ENCODE measurements around the gene TGDS. TPM values are rescaled to one million over a fixed set of nuclear protein-coding genes. Genes with fewer than 3 reads are reported as not detected.

Gene TGDS
- total and polyA plus RNA-seq, 11 donors = 3.2 to 6.7 (median 4.6) TPM

GRCh38 chr13:94613051-94613450, 17.1 kb upstream of the TGDS start:
- no peak overlapping the region for H3K27ac ChIP-seq
- H3K27me3 ChIP-seq = no peaks in the 10 kb centered on the region
- peaks cover 0 to 64% (median 29%) of the 10 kb centered on the region in 9 donors for H3K36me3 ChIP-seq
- DNase-seq (no peak), ATAC-seq (no peak)
- H3K4me1 ChIP-seq = peaks cover 0 to 6% (median 3%) of the 10 kb centered on the region in 12 donors
- no peaks in the 10 kb centered on the region for H3K9me3 ChIP-seq
- TF ChIP-seq POLR2A (IDR thresholded peaks at IDR 0.05) (no peak), CTCF (IDR thresholded peaks at IDR 0.05) (no peak)
- intact Hi-C loops (cut with DNase I) = no loop called here
- H3K4me3 ChIP-seq = no peak overlapping the region

DNA sequence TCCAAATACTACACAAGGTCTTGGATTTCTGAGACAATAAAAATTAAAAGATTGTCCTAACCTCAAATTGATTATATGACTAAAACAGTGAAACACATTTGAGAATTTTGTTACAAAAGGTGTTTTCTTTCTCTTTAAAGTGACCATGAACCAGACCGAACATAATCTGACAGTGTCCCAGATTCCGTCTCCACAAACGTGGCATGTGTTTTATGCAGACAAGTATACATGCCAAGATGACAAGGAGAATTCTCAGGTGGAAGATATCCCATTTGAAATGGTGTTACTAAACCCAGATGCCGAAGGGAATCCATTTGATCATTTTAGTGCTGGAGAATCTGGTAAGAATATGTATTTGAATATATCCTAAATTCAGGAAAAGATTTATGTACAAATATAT, 16.1 kb upstream of the TGDS start:
- no peaks in the 10 kb centered on the region for H3K27me3 ChIP-seq
- 60 to 75% (median 71%) methylated on average over 4 of the region's 4 CpGs for WGBS, 4 donors
- peaks cover 0 to 9% (median 4%) of the 10 kb centered on the region in 12 donors for H3K4me1 ChIP-seq
- DNase-seq (no peak), ATAC-seq (no peak)
- H3K9me3 ChIP-seq = no peaks in the 10 kb centered on the region
- H3K27ac ChIP-seq = no peak overlapping the region
- no peak overlapping the region for H3K4me3 ChIP-seq
- peaks cover 0 to 73% (median 39%) of the 10 kb centered on the region in 9 donors for H3K36me3 ChIP-seq
- intact Hi-C loops (cut with DNase I) = no loop called here
- TF ChIP-seq POLR2A (IDR thresholded peaks at IDR 0.05) (no peak), CTCF (IDR thresholded peaks at IDR 0.05) (no peak)

GRCh38 chr13:94610475-94610874, 14.5 kb upstream of the TGDS start:
- intact Hi-C loops (cut with DNase I) = no loop called here
- ATAC-seq (no peak), DNase-seq (no peak)
- peaks cover 0 to 9% (median 2%) of the 10 kb centered on the region in 12 donors for H3K4me1 ChIP-seq
- TF ChIP-seq CTCF (IDR thresholded peaks at IDR 0.05) = no peak
- TF ChIP-seq POLR2A (IDR thresholded peaks at IDR 0.05) = no peak
- H3K9me3 ChIP-seq = no peaks in the 10 kb centered on the region
- peaks cover 0 to 89% (median 51%) of the 10 kb centered on the region in 9 donors for H3K36me3 ChIP-seq
- no peak overlapping the region for H3K4me3 ChIP-seq
- H3K27me3 ChIP-seq = no peaks in the 10 kb centered on the region
- no peak overlapping the region for H3K27ac ChIP-seq
- 94 to 97% (median 97%) methylated on average over 5 of the region's 5 CpGs for WGBS, 4 donors

DNA sequence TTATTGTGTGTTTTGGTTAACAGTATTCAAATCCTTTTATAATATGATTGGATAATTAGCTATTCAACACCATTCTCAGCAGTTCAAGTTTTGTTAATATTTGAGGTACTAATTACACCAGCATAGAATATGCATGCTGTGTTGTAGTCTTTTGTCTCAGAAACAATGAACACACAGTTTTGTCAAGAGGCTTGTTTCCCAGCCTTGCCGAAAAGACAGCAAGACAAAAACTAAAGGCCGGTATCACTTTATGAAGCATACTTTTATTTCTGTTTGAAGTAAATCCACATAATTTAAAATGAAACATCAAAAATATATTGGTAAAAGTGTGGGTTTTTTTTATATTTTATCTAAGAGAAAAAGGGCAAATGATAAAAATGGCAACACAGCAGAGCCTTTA, 13.2 kb upstream of the TGDS start:
- Histone ChIP-seq H3K9me3 (no peaks in the 10 kb centered on the region), H3K4me1 (peaks cover 0 to 9% (median 2%) of the 10 kb centered on the region in 12 donors), H3K27me3 (no peaks in the 10 kb centered on the region), H3K36me3 (peaks cover 0 to 83% (median 51%) of the 10 kb centered on the region in 9 donors), H3K4me3 (peak overlapping the region in 1 of 12 donors; percentile 12), H3K27ac (peak overlapping the region in 2 of 12 donors; percentile 8 to 68)
- intact Hi-C loops (cut with DNase I) = loop anchor here in 1 of 10 donors (10.0 kb wide), 1 partner anchor 64 kb away; no protein-coding TSS in a partner anchor
- DNase-seq (no peak), ATAC-seq (no peak)
- TF ChIP-seq POLR2A (IDR thresholded peaks at IDR 0.05) = no peak
- TF ChIP-seq CTCF (IDR thresholded peaks at IDR 0.05) = no peak
- WGBS, 4 donors = 78 to 90% (median 90%) methylated on average over 2 of the region's 2 CpGs
